KOPT-K1 (cell line): ENCODE measurements around the gene HSPA1A.
"Not testable (repeated sequence)": the region's sequence is repeated elsewhere in the genome, so short reads cannot be mapped to it uniquely, and the experiment has no call there.

ENCODE experiments used
- H3K27ac ChIP-seq: fragments of 200-600 bp; sonication (generic); 2 replicates; pipeline ENCODE4 v1.5.1; 2016; ENCODE audit warnings: antibody characterized with exemption, mild to moderate bottlenecking, low read depth, low read length; ENCODE audit not compliant: poor library complexity, severe bottlenecking
- H3K36me3 ChIP-seq: fragments of 200-600 bp; sonication (generic); 2 replicates; pipeline ENCODE4 v1.5.1; 2017; ENCODE audit warnings: antibody characterized with exemption, mild to moderate bottlenecking, low read length, moderate library complexity; ENCODE audit not compliant: insufficient read depth
- H3K9me3 ChIP-seq: fragments of 200-600 bp; sonication (generic); 2 replicates; pipeline ENCODE4 v1.5.1; 2017; ENCODE audit warnings: antibody characterized with exemption, low read length, mild to moderate bottlenecking; ENCODE audit not compliant: insufficient read depth, poor library complexity, severe bottlenecking

The HSPA1A gene

GRCh38 chr6:31778193-31778592 lies 37.1 kb upstream of the HSPA1A start:
- Histone ChIP-seq H3K9me3 (no peaks in the 10 kb centered on the region), H3K36me3 (peaks cover 59% of the 10 kb centered on the region), H3K27ac (no peak overlapping the region)

- Histone ChIP-seq H3K36me3 (peaks cover 68% of the 10 kb centered on the region), H3K27ac (no peak overlapping the region), H3K9me3 (no peaks in the 10 kb centered on the region)
Observed at GRCh38 chr6:31778999-31779885, 36.1 kb upstream of the HSPA1A start.

- Histone ChIP-seq H3K27ac (no peak overlapping the region), H3K36me3 (peaks cover 75% of the 10 kb centered on the region), H3K9me3 (no peaks in the 10 kb centered on the region)
Observed at GRCh38 chr6:31779908-31780307, 35.4 kb upstream of the HSPA1A start.

- no peaks in the 10 kb centered on the region for H3K9me3 ChIP-seq
- H3K27ac ChIP-seq, result no peak overlapping the region
- peaks cover 83% of the 10 kb centered on the region for H3K36me3 ChIP-seq
Observed at GRCh38 chr6:31780507-31781243, 34.7 kb upstream of the HSPA1A start.

- H3K36me3 ChIP-seq, result peaks cover 91% of the 10 kb centered on the region
- no peak overlapping the region for H3K27ac ChIP-seq
- H3K9me3 ChIP-seq, result no peaks in the 10 kb centered on the region
Observed at GRCh38 chr6:31781244-31782125, 33.9 kb upstream of the HSPA1A start.

- Histone ChIP-seq H3K36me3 (peaks cover 98% of the 10 kb centered on the region), H3K9me3 (no peaks in the 10 kb centered on the region), H3K27ac (no peak overlapping the region)
Observed at GRCh38 chr6:31782126-31782855, 33.1 kb upstream of the HSPA1A start.

GRCh38 chr6:31784098-31784925 lies 31.0 kb upstream of the HSPA1A start:
- H3K27ac ChIP-seq, result no peak overlapping the region
- peaks cover 95% of the 10 kb centered on the region for H3K36me3 ChIP-seq
- no peaks in the 10 kb centered on the region for H3K9me3 ChIP-seq

- peaks cover 95% of the 10 kb centered on the region for H3K36me3 ChIP-seq
- H3K9me3 ChIP-seq, result no peaks in the 10 kb centered on the region
- H3K27ac ChIP-seq, result no peak overlapping the region
Observed at GRCh38 chr6:31785475-31785874, 29.9 kb upstream of the HSPA1A start.

- Histone ChIP-seq H3K27ac (no peak overlapping the region), H3K36me3 (peaks cover 65% of the 10 kb centered on the region), H3K9me3 (no peaks in the 10 kb centered on the region)
Observed at GRCh38 chr6:31791324-31792089, 23.8 kb upstream of the HSPA1A start.

GRCh38 chr6:31792090-31792374 lies 23.3 kb upstream of the HSPA1A start:
- no peaks in the 10 kb centered on the region for H3K9me3 ChIP-seq
- H3K36me3 ChIP-seq, result peaks cover 65% of the 10 kb centered on the region
- no peak overlapping the region for H3K27ac ChIP-seq

- peaks cover 60% of the 10 kb centered on the region for H3K36me3 ChIP-seq
- H3K27ac ChIP-seq, result no peak overlapping the region
- H3K9me3 ChIP-seq, result no peaks in the 10 kb centered on the region
Observed at GRCh38 chr6:31792761-31793171, 22.6 kb upstream of the HSPA1A start.

- H3K9me3 ChIP-seq, result not testable (repeated sequence)
- Histone ChIP-seq H3K27ac (peak overlapping the region; percentile 96), H3K36me3 (peaks cover 59% of the 10 kb centered on the region)
Observed at GRCh38 chr6:31793927-31794245, 21.5 kb upstream of the HSPA1A start.

- Histone ChIP-seq H3K36me3 (peaks cover 58% of the 10 kb centered on the region), H3K27ac (peak overlapping the region; percentile 96), H3K9me3 (no peaks in the 10 kb centered on the region)
Observed at GRCh38 chr6:31794294-31794865, 21.0 kb upstream of the HSPA1A start.
